RWPE2 (cell line): ENCODE measurements around the gene PSMC3IP.

Experiments used
- ATAC-seq: fragments of 200-7000 bp; cut with Tn5 transposase; 3 replicates; pipeline ENCODE4 v1.9.1; 2021; ENCODE audit warnings: low read depth
- DNase-seq: peaks from one replicate; pipeline ENCODE4 v3.0.0-alpha.2; 2020; ENCODE audit warnings: low spot score
- H3K27ac ChIP-seq: fragments of 450-650 bp; 2 replicates; pipeline ENCODE4 v1.5.1; 2017; ENCODE audit warnings: mild to moderate bottlenecking; ENCODE audit not compliant: poor library complexity, severe bottlenecking
- H3K27me3 ChIP-seq: fragments of 250-450 bp; sonication (Bioruptor Pico); 2 replicates; pipeline ENCODE4 v1.5.1; 2021; ENCODE audit warnings: mild to moderate bottlenecking, moderate library complexity; ENCODE audit not compliant: insufficient read depth, poor library complexity, severe bottlenecking
- H3K36me3 ChIP-seq: fragments of 250-450 bp; sonication (Bioruptor Pico); 2 replicates; pipeline ENCODE4 v1.5.1; 2020; ENCODE audit warnings: low read depth, mild to moderate bottlenecking, moderate library complexity
- H3K4me1 ChIP-seq: fragments of 250-450 bp; sonication (Bioruptor Pico); 2 replicates; pipeline ENCODE4 v1.5.1; 2021; ENCODE audit warnings: mild to moderate bottlenecking, moderate library complexity; ENCODE audit not compliant: insufficient read depth, poor library complexity, severe bottlenecking
- H3K4me3 ChIP-seq: fragments of 250-450 bp; sonication (Bioruptor Pico); 2 replicates; pipeline ENCODE4 v1.5.1; 2021; ENCODE audit warnings: mild to moderate bottlenecking, moderate library complexity; ENCODE audit not compliant: severe bottlenecking
- H3K9me3 ChIP-seq: fragments of 250-450 bp; sonication (Bioruptor Pico); 2 replicates; pipeline ENCODE4 v1.5.1; 2021; ENCODE audit warnings: mild to moderate bottlenecking, moderate library complexity; ENCODE audit not compliant: severe bottlenecking
- CTCF ChIP-seq: fragments of 450-650 bp; IDR thresholded peaks from one replicate; pipeline ENCODE4 v1.5.1; 2017; ENCODE audit warnings: mild to moderate bottlenecking, moderate library complexity; ENCODE audit not compliant: poor library complexity, severe bottlenecking

The PSMC3IP gene

GRCh38 chr17:42591411-42591810, 13.9 kb upstream of the PSMC3IP start:
- Histone ChIP-seq H3K4me1 (peaks cover 28% of the 10 kb centered on the region), H3K36me3 (peaks cover 53% of the 10 kb centered on the region), H3K9me3 (no peaks in the 10 kb centered on the region), H3K4me3 (no peak overlapping the region), H3K27me3 (no peaks in the 10 kb centered on the region), H3K27ac (peak overlapping the region; percentile 54)
- peak; percentile 16; the same call in 1 of the 3 replicates for ATAC-seq
- TF ChIP-seq CTCF: no peak
- no peak for DNase-seq

- DNase-seq (no peak), ATAC-seq (no peak)
- no peak for TF ChIP-seq CTCF
- no peaks in the 10 kb centered on the region for H3K9me3 ChIP-seq
- peaks cover 32% of the 10 kb centered on the region for H3K4me1 ChIP-seq
- peak overlapping the region; percentile 54 for H3K27ac ChIP-seq
- H3K27me3 ChIP-seq: no peaks in the 10 kb centered on the region
- H3K36me3 ChIP-seq: peaks cover 58% of the 10 kb centered on the region
- H3K4me3 ChIP-seq: no peak overlapping the region
Measured at GRCh38 chr17:42590886-42591285, 13.4 kb upstream of the PSMC3IP start.

- peaks cover 26% of the 10 kb centered on the region for H3K4me1 ChIP-seq
- peak overlapping the region; percentile 86 for H3K27ac ChIP-seq
- DNase-seq (no peak), ATAC-seq (peak; percentile 87)
- peaks cover 91% of the 10 kb centered on the region for H3K36me3 ChIP-seq
- H3K27me3 ChIP-seq: no peaks in the 10 kb centered on the region
- no peak for TF ChIP-seq CTCF
- H3K4me3 ChIP-seq: no peak overlapping the region
- no peaks in the 10 kb centered on the region for H3K9me3 ChIP-seq
Measured at GRCh38 chr17:42586514-42587230, 9.1 kb upstream of the PSMC3IP start.

GRCh38 chr17:42585353-42585752, 7.8 kb upstream of the PSMC3IP start:
- Histone ChIP-seq H3K9me3 (no peaks in the 10 kb centered on the region), H3K4me1 (peaks cover 20% of the 10 kb centered on the region), H3K27me3 (no peaks in the 10 kb centered on the region), H3K4me3 (no peak overlapping the region), H3K27ac (peak overlapping the region; percentile 86), H3K36me3 (peaks cover 82% of the 10 kb centered on the region)
- DNase-seq: no peak
- TF ChIP-seq CTCF: no peak
- no peak for ATAC-seq

- TF ChIP-seq CTCF: no peak
- H3K27ac ChIP-seq: no peak overlapping the region
- no peaks in the 10 kb centered on the region for H3K27me3 ChIP-seq
- peaks cover 82% of the 10 kb centered on the region for H3K36me3 ChIP-seq
- DNase-seq (no peak), ATAC-seq (no peak)
- no peaks in the 10 kb centered on the region for H3K9me3 ChIP-seq
- peaks cover 20% of the 10 kb centered on the region for H3K4me1 ChIP-seq
- H3K4me3 ChIP-seq: no peak overlapping the region
Measured at GRCh38 chr17:42584880-42585279, 7.4 kb upstream of the PSMC3IP start.
